HG03103 (cell line): Measurements from ENCODE around the gene NKPD1.

Experiments used
- ATAC-seq: cut with Tn5 transposase; IDR thresholded peaks from one replicate; pipeline ENCODE4 v1.9.1; 2021; ENCODE audit warnings: low read depth; ENCODE audit not compliant: unreplicated experiment

NKPD1 gene

DNA sequence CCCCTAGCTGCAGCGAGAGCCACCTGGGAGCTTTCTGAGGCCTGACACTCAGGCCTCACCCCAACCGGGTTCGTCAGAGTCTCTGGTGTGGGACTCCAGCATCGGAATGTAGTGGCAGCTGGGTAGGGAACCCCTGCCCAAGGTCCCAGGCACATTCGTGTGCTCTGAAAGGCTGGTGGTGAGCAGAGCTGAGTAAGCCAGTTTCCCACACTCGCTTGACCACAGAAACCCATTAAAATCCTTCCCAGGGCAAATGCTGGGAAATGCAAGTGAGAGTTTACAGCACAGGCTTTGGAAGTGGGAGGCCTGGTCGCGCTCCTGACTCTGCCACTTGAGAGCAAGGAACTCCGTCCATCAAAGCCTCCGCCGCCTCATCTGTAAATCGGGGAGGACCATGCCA lies 13.0 kb upstream of the NKPD1 start:
- no peak for ATAC-seq

DNA sequence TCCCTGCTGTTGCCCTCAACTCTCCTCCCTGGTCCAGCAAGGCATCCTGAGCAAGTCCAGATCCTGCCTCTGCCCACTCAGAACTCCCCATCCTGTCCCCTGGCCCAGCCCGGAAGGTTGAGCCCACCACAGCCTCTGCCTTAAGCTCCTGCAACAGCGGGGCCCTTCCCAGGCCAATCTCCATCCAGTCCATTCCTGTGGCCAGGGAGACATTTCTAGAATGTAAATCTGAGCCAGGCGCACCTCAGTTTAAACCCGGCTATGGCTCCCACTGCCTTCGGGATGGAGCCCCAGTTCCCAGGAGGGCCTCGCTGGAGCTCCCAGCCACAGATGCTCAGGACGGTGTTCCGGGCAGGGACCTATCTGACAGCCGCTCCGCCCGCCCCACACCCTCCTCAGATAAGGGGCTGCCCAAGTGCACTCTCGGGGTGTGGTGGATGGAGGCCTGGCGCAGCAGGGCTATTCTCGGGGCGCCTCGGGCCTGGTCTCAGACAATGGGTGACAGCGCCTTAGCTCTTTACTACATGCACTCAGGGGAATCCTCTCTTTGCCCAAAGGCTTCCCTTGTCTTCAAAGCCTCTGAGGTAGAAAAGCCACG lies 11.9 kb upstream of the NKPD1 start:
- ATAC-seq, result no peak

DNA sequence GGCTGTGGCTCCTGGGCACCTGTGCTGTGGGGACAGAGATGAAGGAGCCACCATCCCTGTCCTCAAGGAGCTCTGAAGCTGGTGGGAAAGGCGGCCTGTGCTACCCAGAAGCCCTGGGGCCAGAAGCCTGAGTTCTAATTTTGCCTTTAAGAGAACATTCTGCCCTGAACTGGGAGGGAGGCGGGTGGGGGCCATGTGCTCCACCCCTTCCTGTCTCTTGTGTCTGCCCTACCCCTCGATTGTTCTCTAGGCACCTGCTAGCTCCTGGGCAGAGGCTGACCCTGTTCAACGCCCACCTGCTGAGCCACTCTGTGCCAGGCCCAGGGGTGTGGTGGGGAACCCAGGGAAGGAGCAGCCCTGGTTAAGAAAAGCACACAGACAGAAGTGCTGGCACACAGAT lies 11.4 kb upstream of the NKPD1 start:
- no peak for ATAC-seq

DNA sequence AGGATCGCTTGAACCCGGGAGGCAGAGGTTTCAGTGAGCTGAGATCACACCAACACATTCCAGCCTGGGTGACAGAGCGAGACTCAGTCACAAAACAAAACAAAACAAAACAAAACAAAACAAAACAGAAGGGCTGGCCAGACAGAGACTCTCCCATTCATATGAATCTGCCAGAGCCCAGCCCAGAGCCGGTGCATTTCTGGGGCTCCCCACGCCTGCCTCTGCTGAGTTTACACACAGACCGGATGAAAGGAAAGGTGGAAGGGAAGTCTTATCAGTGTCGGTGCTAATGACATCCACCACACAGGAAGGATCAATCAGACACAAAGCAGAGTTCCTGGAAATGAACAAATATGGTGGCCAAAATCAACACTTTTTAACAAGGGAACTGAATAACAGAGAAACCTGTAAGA lies 10.4 kb upstream of the NKPD1 start:
- ATAC-seq, result no peak

DNA sequence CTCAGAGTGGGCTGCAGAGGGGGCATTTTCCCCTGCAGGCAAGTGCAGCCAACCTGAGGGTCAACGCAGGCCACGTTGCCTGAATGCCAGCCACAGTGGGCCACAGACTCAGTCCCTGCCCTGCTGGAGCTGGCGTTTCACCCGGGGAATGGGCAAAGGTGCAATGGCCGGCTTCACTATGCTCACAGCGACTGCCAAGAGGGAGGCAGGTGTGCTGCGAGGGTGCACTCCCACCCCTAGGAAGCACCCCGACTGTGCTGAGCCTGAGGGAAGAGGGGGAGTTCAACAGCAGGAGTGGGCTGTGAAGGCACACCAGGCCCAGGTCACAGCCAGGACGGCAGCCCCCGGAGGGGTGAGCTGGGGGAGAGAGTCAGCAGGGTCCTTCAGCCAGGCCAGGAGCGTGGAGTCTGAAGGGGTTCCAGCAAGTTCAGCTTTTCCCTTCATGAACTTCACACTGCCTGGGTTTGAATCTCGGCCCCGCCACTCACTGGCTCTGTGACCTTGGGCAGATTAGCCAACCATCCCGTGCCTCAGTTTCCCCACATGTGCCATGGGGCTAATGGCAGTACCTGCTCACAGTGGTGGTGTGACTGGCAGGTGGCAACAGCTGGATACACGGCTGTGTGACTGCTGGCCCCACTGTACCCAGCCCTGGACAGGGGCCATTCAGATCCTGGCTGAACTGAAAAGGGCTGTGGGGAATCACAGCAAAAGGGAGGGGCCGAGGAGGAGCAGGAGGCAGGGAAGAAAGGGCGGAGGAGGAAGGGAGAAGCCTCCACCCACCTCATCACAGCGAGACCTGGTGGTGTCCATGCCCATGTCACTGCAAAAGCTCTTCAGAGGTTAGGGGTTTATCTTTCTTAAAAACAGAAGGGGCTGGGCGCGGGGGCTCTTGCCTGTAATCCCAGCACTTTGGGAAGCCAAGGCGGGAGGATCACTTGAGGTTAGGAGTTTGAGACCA lies 9.6 kb upstream of the NKPD1 start:
- ATAC-seq, result no peak

DNA sequence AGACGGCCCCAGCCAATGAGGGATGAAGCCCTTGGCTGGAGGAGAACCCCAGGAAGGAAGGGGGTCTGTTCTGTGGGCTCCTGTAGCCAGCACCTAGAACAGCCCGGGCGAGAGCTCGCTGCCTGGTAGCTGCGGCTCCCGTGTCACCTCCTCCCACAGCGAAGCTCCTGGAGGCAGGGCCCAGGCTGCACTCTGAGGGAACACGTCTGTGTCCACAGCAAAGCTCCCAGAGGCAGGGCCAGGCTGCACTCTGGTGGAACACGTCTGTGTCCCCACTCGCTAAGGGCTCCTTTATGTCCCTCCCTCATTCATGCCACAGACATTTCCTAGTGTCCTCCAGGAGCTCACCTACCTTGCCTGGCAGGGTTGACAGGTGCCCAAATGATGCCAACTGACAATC lies 8.8 kb upstream of the NKPD1 start:
- ATAC-seq, result no peak

DNA sequence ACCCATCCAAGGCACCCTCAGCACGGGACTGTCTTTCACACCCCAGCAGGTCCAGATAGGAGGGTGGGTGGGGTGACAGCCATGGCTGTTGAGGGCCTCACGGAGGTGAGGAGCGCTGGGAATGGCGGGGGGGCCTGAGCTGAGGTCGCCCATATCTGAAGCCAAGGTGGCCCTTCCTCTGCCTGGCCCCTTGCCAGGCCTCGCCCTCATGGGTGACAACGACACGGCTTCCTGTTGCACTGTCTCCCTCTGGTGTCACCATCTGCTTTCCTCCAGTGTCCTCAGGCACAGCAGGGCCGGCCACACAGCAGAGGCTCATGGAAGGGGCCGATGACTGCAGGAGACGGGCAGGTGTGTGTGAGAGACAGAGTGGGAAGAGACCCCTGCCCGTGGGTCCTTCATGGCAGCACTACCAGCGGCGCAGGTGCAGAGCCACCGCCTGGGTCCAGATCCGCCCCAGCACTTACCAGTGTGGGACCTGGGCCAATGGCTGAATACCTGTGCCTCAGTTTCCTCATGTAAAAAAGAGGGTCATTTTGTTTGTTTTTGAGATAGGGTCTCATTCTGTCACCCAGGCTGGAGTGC lies 8.1 kb upstream of the NKPD1 start:
- no peak for ATAC-seq

DNA sequence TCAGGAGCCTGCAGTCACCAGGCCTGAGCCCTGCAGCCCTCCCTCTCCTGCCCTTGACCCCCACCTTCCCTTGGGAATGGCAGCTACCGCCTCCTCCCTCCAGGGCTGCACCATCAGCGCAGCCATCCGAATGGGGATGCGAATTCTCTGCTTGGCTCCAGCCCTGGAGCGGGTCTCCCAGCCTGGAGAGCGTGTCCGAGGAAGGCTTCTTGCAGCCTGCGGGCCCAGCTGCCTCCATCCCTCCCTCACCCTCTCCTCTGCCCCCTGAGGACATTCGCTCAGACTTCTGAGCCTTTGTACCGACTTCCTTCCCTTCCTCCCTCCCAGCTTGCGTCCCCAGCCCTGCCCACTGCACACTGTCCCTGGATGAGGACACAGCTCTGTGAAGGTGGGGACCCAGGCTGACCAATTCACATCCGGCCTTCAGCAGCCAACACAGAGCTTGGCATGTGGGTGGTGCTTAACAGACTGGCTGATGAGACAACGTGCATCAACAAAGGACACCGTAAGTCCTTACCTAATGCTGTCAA lies 6.0 kb upstream of the NKPD1 start:
- no peak for ATAC-seq

DNA sequence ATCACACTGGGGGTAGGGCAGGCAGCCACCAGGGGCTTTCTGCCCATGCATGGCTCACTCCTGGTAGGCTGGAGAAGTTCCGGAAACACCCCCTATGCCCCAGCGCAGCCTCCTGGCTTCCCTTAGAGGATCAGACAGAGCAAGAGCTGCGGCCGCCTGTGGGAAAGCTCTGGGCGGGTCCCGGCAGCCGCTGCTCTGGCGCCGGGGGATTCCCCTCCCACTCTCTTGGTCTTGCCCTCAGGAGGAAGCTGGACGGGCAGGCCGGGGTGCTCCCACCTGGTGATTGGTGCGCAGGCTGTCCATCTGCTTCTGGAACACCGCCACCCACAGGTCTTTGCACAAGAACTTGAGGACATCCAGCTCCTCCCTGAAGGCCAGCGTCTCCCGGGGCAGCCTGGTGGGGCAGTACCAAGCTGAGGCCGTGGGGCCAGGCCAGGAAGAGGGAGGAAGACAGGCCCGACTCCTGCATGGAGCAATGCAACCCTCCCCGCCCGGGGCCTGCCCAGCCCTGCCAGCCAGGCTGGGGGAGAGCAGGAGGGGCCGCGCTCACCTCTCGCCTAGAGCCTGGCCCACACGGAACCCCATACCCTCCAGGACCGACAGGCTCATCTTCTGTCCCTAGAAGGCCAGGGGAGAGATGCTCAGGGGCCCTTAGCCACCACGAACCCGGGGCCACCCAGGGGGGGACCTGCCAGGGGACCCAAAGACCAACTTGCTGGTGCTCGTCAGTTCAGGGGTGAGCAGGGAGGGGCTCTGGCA lies 4.0 kb upstream of the NKPD1 start:
- no peak for ATAC-seq

DNA sequence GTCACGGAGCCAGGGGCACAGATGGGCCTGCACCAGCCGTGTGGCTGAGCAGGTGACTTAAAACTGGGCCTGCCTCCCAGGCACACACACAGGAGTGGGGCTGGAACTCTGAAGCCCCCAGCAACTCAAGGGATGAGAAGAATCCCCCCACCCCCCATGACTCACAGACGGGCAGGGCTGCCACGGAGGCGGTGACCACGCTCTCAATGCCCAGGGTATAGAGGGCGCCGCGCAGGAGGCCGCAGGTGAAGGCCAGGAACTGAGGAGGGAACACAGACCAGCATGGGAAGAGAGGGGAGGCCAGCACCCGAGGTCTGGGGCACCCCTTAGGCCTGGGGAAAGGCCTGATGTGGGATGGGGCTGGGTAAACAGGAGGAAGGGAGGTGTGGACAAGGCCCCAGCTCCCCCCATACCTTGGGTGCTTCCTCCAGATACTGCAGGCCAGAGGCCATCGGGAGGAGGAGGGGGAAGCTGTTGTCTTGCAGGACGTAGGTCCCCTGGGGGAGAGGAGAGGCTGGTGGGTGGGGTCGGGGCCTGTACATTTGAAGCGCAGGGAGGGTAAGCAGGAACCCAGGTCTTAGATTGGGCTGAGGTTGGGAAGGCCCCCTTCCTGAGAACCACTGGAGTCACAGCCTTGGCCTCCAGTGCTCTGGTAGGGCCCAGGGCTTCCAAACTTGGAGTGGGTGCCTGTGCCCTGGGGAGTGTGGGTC lies 3.1 kb upstream of the NKPD1 start:
- no peak for ATAC-seq

DNA sequence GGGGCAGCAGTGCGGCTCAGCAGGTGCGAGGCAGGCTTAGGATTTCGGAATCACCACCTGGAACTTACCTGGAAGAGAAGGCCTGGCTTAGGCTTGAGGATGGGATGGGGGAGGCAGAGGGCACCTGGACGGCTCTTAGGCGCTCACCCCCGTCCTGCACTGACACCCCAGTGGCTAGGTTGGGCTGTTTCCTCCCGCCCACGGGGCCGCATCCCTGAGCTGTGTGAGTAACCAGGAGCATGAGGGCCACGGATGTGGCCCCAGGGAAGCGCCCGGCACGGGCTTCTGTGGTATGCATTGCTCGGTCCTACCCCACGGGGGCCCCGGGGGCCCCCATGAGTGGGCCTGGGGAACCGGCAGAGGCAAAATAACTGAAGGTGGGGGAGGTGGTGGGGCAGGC lies 2.4 kb upstream of the NKPD1 start:
- ATAC-seq, result no peak

DNA sequence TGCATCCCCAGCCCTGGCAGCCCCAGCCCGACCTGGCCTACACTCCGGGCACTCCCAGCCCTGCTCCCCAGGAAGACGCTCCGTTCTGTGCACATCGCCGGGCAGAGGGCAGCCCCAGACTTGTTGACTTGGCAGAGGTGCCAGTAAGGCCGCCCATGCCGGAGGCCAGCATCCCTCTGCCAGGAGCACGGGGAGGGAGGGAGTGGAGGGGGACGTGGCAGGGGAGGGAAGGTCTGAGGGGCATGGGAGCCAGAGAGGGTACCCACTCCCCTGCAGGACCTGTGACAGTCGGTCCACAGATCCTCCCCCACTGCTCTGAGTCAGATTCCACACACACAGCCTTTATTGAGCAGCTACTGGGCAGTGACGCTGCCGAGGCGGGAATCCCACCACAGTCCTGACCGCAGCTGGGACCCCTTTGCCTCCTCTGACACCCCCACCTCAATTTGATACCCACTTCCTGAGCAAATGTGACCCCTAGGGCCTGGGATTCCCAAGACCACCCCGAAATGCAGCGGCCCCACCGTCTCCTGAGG lies 1.9 kb upstream of the NKPD1 start:
- ATAC-seq, result no peak

DNA sequence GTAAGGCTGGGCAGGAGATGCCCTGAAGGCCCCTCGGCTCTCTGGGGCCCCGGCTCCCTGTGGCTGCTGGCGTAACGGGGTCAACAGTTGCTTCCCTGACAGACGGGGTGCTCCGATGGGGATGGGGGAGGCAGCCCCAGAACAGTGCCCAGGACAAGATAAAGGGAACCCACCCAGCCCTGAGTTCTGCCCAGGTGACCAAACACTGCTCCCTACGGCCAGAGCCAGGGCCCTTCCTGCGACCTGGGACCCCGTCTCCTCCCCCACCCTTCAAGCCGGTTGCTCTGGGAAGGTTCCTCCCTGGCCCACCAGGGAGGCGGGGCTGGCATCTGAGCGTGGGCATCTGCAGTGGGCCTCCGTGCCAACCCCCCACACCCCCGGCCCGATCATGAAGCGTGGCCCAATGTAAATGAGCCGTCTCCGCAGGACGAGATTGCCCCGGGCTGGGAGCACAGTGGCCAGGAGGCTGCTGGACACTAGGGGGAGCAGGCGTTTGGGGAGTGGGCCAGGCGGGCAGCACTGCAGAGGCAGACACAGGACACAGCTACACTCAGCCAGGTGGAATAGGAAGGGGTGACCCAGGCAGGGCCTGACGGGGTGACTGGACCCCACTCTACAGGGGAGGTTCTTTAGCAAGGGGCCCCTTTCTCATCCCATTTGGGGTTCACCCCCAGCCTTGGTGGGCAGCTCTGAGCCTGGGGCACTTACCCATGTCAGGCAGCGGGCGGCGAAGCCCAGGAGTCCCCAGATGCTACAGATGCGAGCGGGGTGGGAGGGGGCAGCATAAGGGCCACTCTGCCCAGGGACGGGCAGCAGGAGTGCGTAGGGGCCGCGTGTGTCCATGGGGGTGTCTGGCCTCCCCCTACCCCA lies 1.2 kb upstream of the NKPD1 start:
- no peak for ATAC-seq

DNA sequence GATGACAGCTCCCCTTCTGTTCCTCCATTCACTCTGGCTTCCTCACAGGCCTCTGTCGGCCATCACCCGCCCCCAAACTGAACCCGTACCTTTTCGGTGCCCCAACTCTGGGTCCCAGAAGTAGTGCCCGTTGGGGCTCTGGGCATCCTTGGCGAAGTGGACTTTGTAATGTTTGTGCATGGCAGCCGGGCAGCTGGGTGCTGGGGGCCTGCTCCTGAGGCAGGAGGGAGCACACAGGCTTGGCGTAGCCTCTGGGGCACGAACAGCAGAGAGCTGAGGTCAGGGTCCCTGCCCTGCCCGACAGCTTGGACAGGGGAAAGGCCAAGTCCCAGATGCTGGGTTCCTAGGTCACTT lies 834 bp downstream of the NKPD1 start:
- no peak for ATAC-seq

DNA sequence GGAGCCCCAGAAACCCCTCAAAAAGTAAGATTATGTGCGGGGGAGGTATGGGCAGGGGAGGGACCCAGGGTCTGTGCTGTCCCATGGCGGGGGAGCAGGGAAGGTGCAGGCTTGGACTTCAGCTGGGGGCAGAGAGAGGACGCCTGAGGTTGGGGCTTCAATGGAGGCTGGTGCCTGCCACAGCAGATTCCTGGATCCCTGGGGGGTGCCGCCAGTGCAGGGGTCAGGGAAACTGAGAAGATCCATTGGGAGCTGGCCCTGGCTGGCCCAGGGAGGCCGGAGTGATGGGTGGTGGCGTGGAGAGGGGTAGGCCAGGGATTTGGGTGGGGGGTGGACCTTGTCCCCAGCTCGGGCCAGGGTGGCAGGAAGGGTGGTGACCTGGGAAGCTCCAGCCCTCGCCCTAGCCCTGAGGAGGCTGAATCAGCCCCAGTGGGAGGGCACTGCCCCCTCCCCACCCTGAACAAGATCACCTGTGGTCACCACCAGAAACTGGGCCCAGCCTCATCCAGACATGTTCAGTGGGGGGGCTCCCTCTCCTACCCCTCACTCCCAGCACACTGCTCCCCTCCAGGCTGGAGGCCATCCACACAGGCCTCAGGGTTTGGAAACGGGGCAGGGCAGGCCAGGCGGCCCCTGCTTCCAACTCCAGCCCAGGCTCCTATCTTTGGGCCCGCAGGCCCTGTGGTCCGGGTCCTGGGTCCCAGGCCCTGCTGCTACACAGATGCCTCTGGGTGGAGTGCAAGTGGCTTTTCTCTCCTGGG lies 1.4 kb downstream of the NKPD1 start:
- ATAC-seq, result no peak

DNA sequence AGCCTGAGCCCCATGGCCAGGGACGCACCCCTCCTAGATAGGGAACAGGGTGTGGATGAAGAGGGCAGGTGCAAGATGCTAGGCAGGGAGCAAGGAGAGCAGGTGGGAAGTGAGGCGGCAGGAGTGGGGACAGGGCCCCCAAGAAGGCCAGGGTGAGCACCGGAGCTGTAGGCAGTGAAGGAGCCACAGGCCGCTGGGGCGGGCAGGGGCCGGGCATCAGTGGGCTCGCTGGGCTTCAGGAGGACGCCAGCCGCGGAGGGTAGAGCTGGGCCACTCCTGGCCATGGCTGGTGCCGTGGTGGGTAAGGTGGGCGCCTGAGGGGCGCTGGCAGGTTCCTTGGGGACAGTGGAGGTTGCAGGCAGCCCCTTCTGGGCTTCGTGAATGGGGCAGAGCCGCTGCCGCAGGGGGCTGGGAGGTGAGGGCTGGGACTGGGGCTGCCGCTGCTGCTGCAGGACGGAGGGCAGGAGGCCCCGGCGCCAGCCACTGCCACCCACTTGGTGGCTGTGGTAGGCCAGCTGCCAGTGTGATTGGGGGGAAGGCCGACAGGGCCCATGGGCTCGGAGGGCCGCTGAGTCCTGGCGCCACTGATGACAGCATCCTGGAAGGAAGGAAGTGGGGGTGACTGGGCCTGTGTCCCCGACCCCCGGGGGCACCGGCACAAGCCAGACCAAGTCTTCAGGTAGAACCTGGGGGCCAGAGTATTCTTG lies 2.1 kb downstream of the NKPD1 start:
- ATAC-seq, result no peak

DNA sequence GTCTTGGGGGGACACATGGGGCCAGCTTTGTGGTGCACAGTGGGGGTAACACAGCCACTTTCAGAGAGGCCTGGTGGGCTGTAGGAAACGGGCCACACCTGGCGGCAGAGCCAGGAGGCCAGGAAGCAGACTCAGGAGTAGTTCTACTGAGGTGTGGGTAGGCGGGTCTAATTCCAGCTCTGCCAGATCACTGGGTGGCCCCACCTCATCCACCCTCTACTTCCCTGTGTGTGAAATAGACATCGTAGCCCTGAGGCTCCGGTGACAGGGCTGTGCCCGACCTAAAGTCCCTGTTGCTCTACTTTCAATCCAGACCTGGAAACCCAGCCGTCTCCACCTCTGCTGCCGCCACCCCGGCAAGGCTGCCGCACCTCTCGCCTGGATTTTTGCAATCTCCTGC lies 4.0 kb downstream of the NKPD1 start:
- ATAC-seq, result no peak
